GM12874 (cell line): ENCODE results near the gene ERVFRD-1.

ENCODE experiments used
- TF ChIP-seq, protein P1 (sequence below): IDR thresholded peaks from 2 replicates; pipeline ENCODE4 v1.5.1; 2011; ENCODE audit warnings: low read depth, mild to moderate bottlenecking, control low read depth, low read length, moderate library complexity; ENCODE audit not compliant: insufficient read depth

Gene ERVFRD-1

DNA sequence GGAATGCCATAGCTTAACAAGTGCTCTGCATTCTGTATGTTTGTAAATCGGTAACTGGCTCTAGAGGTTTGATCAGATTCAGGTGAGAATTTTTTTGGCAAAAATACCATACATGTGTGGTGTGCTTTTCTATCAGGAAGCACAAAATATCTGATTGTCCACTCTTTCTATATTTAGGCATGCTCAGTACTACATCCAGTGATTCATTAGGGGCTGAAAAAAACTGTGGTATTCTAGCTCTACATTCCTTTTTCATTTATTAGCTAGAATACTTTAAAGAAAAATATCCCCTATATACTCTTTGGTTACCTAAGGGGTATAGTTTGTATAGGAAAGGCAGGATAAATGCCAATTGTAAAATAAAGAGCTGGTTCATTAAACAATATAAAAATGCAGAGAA is 56.8 kb downstream of the ERVFRD-1 start:
- TF ChIP-seq, protein P1, sequence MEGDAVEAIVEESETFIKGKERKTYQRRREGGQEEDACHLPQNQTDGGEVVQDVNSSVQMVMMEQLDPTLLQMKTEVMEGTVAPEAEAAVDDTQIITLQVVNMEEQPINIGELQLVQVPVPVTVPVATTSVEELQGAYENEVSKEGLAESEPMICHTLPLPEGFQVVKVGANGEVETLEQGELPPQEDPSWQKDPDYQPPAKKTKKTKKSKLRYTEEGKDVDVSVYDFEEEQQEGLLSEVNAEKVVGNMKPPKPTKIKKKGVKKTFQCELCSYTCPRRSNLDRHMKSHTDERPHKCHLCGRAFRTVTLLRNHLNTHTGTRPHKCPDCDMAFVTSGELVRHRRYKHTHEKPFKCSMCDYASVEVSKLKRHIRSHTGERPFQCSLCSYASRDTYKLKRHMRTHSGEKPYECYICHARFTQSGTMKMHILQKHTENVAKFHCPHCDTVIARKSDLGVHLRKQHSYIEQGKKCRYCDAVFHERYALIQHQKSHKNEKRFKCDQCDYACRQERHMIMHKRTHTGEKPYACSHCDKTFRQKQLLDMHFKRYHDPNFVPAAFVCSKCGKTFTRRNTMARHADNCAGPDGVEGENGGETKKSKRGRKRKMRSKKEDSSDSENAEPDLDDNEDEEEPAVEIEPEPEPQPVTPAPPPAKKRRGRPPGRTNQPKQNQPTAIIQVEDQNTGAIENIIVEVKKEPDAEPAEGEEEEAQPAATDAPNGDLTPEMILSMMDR: no peak

DNA sequence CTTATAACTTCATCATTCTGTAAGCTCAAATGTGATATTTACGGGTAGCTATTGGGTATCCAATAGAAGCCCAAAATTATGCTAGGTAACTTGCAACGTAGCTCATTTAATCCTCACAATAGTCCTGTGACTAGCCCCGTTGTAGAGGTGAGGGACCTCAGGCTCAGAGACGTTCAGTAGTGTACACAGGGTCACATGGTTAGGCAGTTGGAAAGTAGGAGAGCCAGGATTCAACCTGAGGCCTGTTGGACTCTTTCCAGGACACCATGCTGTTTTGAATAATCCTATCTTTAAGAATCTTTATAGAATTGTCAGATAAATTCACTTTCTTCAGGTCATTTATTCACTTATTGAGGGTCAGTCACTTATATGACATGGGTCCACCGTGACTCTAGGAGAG is 58.2 kb downstream of the ERVFRD-1 start:
- TF ChIP-seq, protein P1: no peak
